ENCODE results near the gene SERPIND1.
"Not testable (repeated sequence)": the region's sequence is repeated elsewhere in the genome, so short reads cannot be mapped to it uniquely, and the experiment has no call there.

The SERPIND1 gene, protein sequence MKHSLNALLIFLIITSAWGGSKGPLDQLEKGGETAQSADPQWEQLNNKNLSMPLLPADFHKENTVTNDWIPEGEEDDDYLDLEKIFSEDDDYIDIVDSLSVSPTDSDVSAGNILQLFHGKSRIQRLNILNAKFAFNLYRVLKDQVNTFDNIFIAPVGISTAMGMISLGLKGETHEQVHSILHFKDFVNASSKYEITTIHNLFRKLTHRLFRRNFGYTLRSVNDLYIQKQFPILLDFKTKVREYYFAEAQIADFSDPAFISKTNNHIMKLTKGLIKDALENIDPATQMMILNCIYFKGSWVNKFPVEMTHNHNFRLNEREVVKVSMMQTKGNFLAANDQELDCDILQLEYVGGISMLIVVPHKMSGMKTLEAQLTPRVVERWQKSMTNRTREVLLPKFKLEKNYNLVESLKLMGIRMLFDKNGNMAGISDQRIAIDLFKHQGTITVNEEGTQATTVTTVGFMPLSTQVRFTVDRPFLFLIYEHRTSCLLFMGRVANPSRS

DNA sequence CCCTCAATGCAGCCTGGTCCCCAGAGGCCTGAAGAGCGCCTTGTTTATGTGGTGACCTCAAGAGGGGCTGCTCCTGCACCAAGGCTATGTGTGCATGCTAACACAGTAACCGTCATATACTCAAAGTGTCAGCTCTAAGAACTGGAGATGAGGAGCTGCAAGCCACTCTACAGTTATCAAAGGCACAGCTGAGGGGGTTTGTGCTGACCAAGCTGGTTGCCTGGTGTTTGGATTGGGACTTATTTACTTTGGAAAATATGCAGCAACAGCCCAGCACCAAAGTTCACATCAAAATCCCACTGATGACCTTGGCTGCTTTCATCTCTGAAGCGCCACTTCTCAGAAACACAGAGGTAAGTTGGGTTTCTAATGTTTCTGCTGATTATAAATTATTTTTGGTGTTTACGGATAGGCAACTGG lies at the start of gene SERPIND1:
Gene SERPIND1 (plus strand): TSS at position 321 of the 420 bp plus-strand sequence. CDS start 5,200 bp downstream, outside the sequence.
- peak; percentile 64 for DNase-seq (ENCODE audit: low spot score)

DNA sequence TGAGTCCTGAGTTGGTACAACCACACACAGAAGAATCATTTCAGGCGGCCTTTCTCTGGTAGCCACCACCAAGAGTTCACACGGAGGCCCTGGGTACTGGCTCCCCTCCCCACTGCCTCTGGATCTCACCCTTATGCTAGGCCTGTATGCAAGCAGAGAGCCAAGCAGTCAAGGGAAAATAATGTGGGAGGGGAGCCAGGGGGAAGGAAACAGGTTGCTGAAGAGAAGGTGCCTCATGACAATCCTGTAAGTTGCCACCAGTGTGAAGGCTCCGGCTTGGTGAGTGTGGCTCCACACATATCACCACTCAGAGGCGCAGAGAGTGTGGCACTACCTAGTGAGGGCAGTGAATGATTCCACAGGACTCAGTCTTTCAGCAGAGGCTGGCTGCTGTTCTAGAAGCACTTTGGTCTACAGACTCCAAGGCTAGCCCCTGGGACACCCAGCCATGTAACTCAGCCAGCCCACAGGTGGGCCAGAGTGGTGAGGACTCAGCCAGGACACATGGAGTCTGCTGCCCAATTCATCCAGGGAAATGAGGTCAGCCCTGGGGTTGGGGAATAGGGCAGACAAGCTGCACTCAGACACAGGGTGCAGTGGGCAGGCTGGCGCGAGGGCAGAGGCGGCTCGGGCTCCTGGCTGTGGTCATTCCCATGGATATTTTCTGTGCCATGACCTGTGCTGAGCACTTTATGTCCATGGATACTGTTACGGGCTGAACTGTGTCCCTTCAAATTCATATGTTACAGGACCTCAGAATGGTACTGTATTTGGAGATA lies 49.0 kb upstream of the SERPIND1 start:
- no peak for DNase-seq (ENCODE audit: low spot score)

DNA sequence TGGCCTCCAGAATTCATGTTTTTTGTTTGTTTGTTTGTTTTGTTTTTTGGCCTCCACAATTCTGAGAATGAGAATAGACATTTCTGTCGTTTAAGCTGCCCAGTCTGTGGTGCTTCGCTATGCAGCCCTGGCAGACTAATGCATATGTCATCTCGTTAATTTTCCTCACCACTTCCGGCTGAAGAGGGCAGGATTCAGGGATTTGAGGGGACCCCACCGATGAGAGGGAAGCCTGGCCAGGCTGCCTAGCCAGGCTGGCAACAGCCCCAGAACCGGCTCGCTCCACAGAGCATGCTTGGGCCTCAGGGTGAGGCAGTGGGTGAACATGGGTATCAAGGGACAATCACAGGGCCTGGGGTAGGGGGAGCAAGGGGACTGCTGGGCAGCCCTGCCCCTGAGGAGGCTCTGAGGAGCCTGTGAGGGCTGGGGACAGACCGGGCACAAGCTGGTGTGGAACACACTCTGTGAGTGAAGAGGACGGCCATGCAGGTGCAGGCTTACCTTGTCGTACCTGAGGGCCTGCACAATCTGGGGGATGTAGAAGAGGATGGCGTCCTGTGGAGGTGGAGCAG lies 47.8 kb upstream of the SERPIND1 start:
- DNase-seq (ENCODE audit: low spot score), result no peak

DNA sequence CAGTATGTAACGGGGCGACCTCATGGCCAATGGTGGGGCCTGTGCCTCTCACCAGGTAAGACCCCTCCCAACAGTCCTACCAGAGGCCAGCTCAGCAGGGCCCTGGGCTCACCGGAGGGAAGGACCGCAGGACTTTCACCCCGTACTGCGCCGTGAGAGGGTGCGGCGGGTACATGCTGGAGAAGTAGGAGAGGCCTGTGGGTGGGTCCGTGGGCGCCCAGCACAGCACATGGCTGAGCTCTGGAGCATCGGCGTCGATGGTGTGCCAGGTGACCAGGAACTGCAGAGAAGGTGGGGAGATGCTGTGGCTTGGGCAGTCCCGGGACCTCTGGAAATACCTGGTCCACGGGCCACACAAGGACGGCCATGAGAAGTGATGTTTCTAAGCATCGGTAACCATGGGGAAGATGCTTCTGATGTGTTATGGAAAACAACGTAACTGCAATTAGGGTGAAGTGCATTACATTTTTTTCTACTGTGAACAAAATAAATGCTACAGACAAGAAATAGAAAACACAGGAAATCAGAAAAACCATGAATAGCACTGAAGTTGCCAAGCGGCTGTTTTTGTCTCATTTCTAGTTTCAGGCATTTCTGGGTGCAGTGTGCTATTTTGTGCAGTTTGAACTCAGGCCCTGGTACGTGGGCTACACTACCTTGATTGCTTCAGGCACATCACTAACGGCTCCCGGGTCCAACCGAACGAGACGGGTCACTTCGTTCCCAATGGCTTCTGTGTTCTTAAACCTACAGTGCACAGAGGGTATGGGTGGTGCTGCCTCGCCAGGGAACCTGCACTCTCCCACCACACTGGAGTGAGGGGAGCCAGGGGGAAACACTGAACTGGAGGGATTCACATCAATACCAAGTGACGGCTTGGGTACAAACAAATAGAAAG lies 46.5 kb upstream of the SERPIND1 start:
- DNase-seq (ENCODE audit: low spot score), result no peak

DNA sequence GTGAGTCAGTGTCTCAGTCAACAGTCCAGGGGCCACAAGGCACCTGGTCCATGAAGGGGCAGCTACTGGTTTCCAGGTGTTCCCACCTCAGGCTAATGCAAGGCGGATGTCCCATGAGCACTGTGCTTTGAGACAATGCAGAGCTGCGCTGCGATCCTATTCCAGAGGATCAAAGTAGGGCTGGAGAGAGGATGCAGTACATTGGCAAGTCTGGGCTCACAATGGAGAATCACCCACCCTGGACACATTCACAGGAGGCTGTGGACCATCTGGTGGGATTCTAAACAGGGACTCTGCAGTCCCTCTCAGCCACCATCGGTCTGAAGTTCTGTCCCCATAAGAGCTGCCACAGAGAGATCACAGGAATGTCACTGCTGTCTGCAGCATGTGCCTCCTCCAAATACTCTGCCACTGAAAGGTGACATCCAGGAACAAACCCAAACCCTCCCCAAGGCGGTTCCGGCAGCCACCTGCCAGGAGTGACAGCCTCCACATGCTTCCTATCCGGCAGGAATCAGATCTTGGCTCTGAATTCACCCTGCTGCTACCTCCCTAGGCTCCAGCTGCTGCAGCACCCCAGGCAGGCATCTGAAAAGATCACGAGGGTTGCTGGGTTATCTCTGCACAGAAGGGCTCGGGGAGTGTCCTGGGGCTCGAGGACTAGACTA lies 45.3 kb upstream of the SERPIND1 start:
- DNase-seq (ENCODE audit: low spot score), result no peak

DNA sequence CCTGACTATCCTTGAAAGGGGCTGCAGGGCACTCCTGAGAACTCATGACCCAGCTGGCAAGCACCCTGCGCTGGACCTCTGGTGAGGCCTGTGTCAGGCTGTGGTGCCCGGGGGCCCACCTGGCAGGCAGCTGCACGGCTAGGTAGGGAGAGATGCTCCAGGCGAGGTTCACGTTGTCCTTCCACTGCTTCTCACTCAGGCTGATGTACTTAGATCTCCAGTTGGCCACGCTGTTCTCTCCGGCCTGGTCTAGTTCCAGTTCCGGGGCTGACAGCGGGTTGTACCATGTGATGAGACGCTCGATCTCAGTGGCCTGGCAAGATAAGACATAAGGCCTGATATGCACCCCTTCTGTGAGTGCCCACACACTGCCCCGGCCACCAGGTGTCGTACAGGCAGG lies 44.7 kb upstream of the SERPIND1 start:
- no peak for DNase-seq (ENCODE audit: low spot score)

DNA sequence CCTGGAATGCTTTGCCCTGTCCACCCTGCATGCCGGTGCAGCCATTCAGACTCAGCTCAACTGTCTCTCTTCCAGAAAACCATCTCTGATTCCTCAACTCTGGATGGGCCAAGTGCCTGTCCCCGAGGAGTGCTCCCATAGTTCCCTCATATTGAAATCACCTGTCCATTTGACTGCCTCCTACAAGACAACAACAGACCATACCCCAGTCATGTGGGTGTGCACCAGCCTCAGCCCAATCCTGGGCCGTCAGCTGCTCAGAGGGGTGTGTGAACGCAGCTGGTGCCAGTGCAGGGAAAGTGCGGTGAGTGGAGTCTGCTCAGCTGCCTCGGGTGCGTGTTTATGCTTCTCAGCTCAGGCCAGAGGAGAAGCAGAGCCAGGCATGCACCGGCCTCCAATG lies 41.5 kb upstream of the SERPIND1 start:
- DNase-seq (ENCODE audit: low spot score), result not testable (repeated sequence)

DNA sequence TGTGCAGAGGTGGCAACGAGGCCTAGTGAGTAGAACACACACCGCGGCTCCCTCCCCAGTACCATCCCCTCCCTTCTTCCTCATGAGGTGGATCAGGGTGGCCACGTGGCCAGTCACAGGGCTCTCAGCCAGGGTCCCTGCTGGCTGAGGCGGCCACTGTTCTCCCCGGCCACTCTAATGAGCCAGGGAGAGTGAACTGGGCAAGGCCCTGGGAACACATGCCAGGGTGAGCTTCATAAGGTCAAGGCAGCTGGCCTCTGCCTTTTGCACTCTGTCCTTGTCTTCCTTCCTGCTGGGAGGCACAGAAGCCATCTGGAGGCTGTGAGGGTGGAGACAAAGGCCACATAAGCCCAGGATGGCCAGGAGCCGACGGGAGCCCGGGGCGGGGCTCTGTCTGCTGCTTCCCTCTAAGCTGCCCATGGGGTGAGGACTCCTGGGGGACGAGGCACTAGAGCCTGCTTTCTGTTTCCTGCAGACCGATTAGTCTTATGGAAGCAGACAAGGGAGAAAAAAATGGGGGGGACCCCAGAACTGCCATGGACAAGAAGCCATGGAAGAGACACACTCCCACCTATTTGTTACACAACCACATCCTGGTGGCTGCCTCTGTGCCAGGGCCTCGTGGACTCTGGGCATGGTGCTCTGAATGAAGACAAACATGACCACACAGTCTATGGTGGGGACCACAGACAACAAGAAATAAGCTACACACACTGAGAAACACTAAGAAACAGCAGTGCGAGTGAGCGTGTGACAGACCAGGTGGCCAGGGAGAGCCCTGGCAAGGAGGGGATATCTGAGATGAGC lies 38.4 kb upstream of the SERPIND1 start:
- not testable (repeated sequence) for DNase-seq (ENCODE audit: low spot score)

DNA sequence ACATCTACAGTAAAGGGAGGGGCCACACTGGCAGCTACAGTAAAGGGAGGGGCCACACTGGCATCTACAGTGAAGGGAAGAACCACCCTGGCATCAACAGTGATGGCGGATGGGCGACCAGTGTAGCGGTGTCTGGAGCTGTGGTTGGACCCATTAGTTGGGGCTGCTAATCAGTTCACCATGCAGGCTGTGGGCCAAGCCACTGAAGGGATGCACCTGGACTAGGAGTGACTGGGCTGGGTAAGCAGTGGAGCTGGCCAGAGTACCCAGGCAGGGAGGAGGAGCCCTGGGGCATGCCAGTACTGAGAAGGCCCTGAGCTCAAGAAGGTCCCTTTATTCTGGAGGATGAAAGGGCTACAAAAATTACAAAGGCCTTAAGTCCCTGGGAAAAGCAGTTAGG lies 37.0 kb upstream of the SERPIND1 start:
- DNase-seq (ENCODE audit: low spot score), result not testable (repeated sequence)

DNA sequence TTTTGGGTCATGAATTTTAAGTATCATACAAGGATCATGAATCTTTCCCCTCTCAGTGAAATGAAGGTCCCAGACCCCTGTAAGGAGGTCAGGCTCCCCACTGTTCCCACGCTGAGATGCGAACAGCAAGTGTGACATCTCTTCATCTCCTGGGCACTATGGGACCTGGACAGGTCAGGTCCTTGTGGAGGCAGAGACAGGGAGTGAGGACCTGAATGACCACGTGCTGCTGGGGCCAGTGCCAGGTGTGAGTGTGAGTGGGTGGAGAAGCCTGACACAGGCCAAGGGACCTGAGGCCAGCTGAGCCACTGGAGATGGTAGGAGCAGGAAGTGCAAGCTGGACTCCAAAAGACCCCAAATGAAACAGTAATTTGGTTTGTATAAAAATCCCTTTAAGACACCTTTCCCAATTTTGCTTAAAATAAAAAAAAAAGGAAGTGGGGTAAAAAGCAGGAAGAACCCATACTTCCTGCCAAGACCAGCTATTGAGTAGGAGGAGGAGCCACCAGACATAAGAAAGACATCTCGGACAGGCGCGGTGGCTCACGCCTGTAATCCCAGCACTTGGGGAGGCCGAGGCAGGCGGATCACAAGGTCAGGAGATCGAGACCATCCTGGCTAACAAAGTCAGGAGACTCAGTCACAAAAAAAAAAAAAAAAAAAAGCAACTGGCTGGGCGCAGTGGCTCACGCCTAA lies 35.4 kb upstream of the SERPIND1 start:
- no peak for DNase-seq (ENCODE audit: low spot score)

DNA sequence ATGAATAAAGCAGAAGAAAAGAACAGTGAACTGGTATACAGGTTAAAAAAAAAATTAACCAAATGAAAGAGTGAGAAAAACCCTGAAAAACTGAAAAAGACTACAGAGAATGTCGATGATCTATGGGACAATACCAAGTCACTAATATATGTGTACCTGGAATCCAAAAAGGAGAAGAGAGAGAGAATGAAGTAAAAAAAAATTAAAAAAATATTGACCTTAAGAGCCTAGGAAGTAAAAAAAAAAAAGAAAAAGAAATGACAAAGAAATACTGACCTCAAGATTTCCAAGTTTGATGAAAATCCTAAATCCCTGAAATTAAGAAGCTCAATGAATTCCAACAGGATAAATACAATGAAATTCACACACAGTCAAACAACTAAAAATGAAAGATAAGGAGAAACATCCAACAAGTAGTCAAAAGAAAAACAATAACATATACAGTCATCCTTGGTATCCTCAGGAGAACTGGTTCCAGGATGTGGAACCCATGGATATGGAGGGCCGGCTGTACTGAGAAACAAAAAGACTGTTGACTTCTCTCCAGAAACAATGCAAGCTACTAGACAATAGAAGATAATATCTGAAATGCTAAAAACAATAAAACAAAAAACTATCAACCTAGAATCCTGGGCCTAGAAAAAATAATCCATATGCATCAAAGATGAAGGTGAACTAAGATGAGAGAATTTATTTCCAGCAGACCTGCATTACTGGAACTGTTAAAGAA lies 33.5 kb upstream of the SERPIND1 start:
- DNase-seq (ENCODE audit: low spot score), result no peak

DNA sequence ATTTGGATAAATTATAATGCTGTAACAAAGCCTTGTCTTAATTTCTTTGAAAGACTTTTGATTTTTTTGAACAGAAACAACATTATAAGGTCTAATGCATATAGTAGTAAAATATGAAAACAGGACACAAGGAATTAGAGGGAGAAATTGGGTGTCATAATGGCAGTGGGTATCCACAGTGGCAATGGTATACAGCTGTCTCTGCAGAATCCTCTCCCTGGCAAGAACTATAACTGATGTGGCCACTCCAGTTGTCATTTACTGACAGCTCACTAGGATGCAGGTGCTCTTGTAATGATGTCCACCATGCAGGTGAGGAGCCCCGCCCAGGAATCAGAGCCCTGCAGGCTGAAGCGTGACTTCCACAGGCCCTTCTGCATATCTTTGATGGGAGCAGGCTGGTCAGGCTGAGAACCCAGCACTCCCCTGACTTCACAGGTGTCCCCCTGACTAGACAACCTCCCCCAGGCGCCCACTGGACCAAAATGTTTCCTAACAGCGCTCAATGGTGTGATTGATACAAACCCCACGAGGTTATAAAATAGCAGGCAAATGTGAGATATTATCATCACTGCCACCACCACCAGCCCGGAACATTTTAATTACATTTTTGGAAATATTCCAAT lies 32.8 kb upstream of the SERPIND1 start:
- DNase-seq (ENCODE audit: low spot score), result no peak

DNA sequence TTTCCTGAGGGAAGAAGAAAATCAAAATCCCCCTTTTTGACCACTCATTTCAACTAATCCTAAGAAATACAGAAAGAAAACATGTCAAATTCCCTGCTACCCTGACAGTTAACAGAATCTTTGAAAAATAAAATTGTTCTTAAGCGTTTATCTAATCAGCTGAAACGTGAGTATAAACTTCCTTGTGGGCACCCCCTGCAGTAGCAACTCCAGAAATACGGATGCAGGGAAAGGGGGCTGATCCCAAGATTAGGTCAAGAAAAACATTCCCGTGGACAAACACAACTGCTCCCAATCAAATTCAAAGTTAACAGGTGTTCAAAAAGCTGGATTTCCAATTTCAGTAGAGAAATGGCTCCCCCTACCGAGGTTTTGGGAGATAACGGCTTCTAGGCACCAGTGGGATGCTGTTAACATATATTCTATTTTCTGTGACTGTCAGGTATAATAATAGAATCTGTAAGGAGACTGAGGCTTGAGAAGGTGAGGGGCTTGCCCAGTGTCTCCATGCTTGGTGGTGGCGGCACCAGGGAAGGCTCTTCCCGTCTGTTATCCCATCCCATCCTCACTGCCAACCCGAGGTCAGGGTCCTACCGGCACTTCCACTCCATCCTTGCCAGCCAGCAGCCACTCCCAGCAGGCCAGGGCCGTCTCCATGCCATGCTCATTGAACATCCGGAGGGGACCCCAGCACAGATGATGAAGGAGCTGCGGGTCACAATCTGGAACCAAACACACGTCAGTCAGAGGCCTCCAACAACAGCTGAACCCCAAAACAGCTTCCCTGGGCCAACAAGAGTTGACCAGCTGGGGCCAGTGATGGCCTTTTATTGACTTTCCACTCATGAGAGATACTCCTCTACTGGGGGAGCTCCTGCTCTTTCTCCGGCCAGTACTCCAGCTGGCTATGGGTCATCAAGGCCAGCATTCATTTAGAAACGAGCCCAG lies 32.0 kb upstream of the SERPIND1 start:
- DNase-seq (ENCODE audit: low spot score), result peak; percentile 54

DNA sequence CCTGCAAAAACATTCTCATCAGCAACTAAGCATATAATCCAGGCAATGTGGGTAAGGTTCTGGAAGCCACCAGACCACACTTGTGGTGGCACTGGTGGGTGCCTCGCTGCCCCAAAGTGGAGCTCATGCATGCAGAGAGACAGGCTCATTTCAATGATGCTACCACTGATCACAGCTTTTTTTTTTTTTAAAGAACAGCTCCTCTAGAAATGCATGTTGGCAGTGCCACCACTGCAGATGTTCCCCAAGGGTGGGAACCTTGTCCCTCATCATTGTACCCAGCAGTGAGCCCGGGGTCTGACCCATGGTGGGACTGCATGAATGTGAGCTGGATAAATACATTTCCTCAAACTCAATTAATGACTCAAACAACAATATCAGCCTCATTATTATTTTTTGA lies 31.1 kb upstream of the SERPIND1 start:
- DNase-seq (ENCODE audit: low spot score), result no peak

DNA sequence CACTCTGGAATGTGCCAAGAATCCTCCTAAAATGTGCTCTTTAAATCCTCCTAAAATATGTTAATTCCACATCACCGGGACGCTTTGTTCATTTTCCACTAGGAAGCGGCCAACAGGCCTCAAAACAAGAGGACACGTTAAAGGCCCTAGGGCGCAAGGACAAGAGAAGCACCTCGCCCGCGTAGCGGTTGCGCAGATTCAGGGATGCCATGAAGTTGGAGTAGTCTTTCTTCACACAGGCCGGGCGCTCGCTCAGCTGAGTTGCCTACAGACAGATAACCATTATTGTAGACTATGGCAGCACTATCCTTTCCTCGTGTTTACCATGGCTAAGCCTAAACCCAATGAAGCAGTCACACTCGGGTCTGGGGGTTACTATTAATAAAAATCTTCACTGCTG lies 29.5 kb upstream of the SERPIND1 start:
- DNase-seq (ENCODE audit: low spot score), result no peak

DNA sequence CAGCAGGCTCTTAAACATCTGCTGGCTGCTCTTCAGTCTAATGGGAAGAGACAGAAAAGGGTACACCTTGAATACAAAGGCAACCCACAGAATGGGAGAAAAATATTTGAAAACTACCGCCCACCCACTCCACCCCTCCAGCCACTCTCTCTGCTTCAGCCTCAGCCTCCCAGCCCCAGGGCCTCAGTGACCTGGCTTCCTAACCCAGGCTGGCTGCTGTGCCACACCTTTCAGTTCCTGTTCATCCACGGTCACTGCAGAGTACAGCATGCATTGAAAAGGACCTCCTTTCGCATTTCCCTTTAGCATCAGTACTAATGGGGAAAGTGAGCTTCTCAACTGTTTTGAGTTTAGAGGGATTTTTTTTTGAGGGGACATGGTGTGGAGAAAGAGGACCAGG lies 28.8 kb upstream of the SERPIND1 start:
- DNase-seq (ENCODE audit: low spot score), result no peak

All from HuH-7.5 (cell line).